ENCODE measurements around the gene CNGA3.
"Not testable (repeated sequence)": the region's sequence is repeated elsewhere in the genome, so short reads cannot be mapped to it uniquely, and the experiment has no call there.

- TF ChIP-seq, protein P1, sequence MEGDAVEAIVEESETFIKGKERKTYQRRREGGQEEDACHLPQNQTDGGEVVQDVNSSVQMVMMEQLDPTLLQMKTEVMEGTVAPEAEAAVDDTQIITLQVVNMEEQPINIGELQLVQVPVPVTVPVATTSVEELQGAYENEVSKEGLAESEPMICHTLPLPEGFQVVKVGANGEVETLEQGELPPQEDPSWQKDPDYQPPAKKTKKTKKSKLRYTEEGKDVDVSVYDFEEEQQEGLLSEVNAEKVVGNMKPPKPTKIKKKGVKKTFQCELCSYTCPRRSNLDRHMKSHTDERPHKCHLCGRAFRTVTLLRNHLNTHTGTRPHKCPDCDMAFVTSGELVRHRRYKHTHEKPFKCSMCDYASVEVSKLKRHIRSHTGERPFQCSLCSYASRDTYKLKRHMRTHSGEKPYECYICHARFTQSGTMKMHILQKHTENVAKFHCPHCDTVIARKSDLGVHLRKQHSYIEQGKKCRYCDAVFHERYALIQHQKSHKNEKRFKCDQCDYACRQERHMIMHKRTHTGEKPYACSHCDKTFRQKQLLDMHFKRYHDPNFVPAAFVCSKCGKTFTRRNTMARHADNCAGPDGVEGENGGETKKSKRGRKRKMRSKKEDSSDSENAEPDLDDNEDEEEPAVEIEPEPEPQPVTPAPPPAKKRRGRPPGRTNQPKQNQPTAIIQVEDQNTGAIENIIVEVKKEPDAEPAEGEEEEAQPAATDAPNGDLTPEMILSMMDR (conservative IDR thresholded peaks at IDR 0.05; ENCODE audit: low read depth, low read length) = not testable (repeated sequence)
- TF ChIP-seq FOS (IDR thresholded peaks at IDR 0.05; ENCODE audit: low read depth, low read length); BHLHE40 (IDR thresholded peaks at IDR 0.05; ENCODE audit: low read depth, low read length); CEBPB (IDR thresholded peaks at IDR 0.05; ENCODE audit: low read depth, low read length); RCOR1 (IDR thresholded peaks at IDR 0.05; ENCODE audit: insufficient replicate concordance, low read length): not testable (repeated sequence)
These were observed 39.0 kb upstream of the CNGA3 start for GRCh38 chr2:98307131-98307696.

Measured in IMR-90 (cell line).